ENCODE data around the gene IFNW1. TPM values are rescaled to one million over a fixed set of nuclear protein-coding genes. Genes with fewer than 3 reads are reported as not detected.
"Not testable (repeated sequence)": the region's sequence is repeated elsewhere in the genome, so short reads cannot be mapped to it uniquely, and the experiment has no call there.

Gene IFNW1
- total and polyA plus RNA-seq, 3 experiments from 2014 or later = 0.14 TPM; not detected in 2

DNA sequence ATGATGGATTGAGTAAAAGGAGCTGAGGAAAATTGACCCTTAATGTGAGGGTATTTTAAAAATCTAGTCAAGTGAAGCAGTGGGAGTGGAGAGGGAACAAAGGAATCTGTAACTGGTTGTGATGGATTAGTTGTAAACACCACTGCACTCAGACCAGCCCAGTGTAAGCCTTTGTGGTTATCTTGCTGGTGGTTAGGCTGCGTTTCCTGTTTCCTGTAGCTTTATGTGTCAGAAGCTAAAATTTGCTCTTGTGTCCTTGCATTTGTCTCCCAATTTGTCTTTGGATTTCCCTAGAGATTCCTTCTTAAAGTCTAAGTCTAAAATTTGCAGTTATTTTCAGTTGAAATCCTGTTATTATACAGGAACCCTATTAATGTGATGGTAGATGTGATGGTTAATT, 18.5 kb upstream of the IFNW1 start:
- H3K4me1 Mint-ChIP-seq = peaks cover 51 to 62% (median 53%) of the 10 kb centered on the region in 3 donors
- Histone ChIP-seq H3K4me3 (ENCODE audit: low read length) (no peak overlapping the region), H3K27ac (ENCODE audit: low read depth, low read length) (no peak overlapping the region), H3K4me1 (ENCODE audit: insufficient read depth, low read length) (peaks cover 19% of the 10 kb centered on the region), H3K27me3 (ENCODE audit: insufficient read depth, low read length, poor library complexity, severe bottlenecking) (no peaks in the 10 kb centered on the region), H3K9me3 (ENCODE audit: low read length) (no peaks in the 10 kb centered on the region), H3K36me3 (ENCODE audit: insufficient read depth, low read length) (no peaks in the 10 kb centered on the region)
- DNase-seq = peak in 4 of 5 donors; percentile 5 to 54 (median 33)
- ChIA-PET POLR2A (interaction anchor here (0.7 kb wide), 1 partner anchor 458 kb away, joined by 3 read pairs; no protein-coding TSS in a partner anchor), CTCF (interaction anchor here (0.7 to 1.6 kb wide), 4 partner anchors 23 to 538 kb away, joined by 3 to 11 read pairs (median 3); partner anchors contain the start of gene MLLT3)
- peak overlapping the region; percentile 21 to 83 (median 73) for H3K4me3 Mint-ChIP-seq
- H3K27ac Mint-ChIP-seq = peak overlapping the region in 4 of 8 donors; percentile 24 to 67 (median 60)
- peaks cover 0 to 26% (median 6%) of the 10 kb centered on the region in 3 donors for H3K36me3 Mint-ChIP-seq
- H3K27me3 Mint-ChIP-seq = no peaks in the 10 kb centered on the region
- H3K9me3 Mint-ChIP-seq = peaks cover 5 to 7% (median 7%) of the 10 kb centered on the region in 5 donors

DNA sequence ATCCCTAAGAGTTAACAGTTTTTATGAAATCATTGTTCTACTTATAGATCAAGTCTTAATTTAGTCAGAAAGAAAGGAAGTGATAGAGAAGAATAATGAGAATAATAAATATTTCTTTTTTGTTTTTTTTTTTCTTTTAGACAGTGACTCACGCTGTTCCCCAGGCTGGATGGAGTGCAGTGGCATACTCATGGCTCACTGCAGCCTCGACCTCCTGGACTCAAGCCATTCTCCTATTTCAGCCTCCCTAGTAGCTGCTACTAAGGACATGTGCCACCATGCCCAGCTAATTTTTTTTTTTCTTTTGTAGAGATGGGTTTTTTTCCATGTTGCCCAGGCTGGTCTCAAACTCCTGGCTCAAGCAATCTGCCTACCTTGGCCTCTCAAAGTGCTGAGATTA, 13.9 kb upstream of the IFNW1 start:
- H3K27me3 Mint-ChIP-seq = peaks cover 0 to 1% of the 10 kb centered on the region in 2 donors
- no peaks in the 10 kb centered on the region for H3K36me3 ChIP-seq (ENCODE audit: insufficient read depth, low read length)
- peaks cover 24 to 34% (median 25%) of the 10 kb centered on the region in 3 donors for H3K4me1 Mint-ChIP-seq
- H3K27ac Mint-ChIP-seq = no peak overlapping the region
- POLR2A ChIA-PET = no interaction called here
- no peak overlapping the region for H3K4me3 Mint-ChIP-seq
- no peak overlapping the region for H3K4me3 ChIP-seq (ENCODE audit: low read length)
- H3K9me3 Mint-ChIP-seq = peaks cover 5 to 7% (median 7%) of the 10 kb centered on the region in 5 donors
- no peaks in the 10 kb centered on the region for H3K27me3 ChIP-seq (ENCODE audit: insufficient read depth, low read length, poor library complexity, severe bottlenecking)
- H3K9me3 ChIP-seq (ENCODE audit: low read length) = no peaks in the 10 kb centered on the region
- H3K36me3 Mint-ChIP-seq = peaks cover 0 to 17% (median 0%) of the 10 kb centered on the region in 3 donors
- no peak overlapping the region for H3K27ac ChIP-seq (ENCODE audit: low read depth, low read length)
- DNase-seq = no peak
- H3K4me1 ChIP-seq (ENCODE audit: insufficient read depth, low read length) = peaks cover 12% of the 10 kb centered on the region
- CTCF ChIA-PET = no interaction called here

DNA sequence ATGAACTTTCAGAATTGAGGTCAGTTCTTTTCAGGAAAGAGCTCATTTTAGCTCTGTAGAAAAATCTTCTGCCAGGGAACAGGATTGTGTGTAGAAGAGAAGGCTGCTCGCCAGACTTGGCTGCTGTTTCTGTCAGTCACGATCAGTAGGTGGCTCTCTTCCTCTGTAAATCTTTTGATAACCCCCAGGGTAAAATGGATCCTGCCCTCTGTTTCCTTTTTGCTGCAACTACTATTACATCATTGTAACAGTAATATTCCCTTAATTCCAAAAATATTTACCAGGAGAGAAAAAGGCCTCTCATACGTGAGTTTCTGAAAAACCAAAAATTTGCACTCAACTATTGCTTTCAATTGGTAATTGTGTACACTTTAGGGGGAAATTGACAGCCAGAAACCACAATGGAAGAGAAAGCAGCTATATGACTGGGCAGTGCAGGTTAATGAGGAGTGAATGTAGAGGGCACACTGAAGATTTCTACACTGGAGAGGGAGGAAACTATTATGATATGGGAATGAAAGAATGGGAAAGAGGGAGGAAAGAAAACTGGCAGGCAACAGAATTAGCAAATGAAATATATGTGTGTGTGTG, 12.5 kb upstream of the IFNW1 start:
- Histone ChIP-seq H3K9me3 (ENCODE audit: low read length) (no peaks in the 10 kb centered on the region), H3K4me1 (ENCODE audit: insufficient read depth, low read length) (peaks cover 3% of the 10 kb centered on the region), H3K4me3 (ENCODE audit: low read length) (no peak overlapping the region), H3K27ac (ENCODE audit: low read depth, low read length) (no peak overlapping the region), H3K36me3 (ENCODE audit: insufficient read depth, low read length) (no peaks in the 10 kb centered on the region), H3K27me3 (ENCODE audit: insufficient read depth, low read length, poor library complexity, severe bottlenecking) (no peaks in the 10 kb centered on the region)
- Mint-ChIP-seq H3K9me3 (peaks cover 5 to 8% (median 7%) of the 10 kb centered on the region in 5 donors), H3K27ac (peak overlapping the region in 1 of 8 donors; percentile 45), H3K4me1 (peaks cover 12 to 20% (median 15%) of the 10 kb centered on the region in 3 donors), H3K4me3 (no peak overlapping the region), H3K36me3 (peaks cover 0 to 23% (median 0%) of the 10 kb centered on the region in 3 donors), H3K27me3 (peaks cover 0 to 1% of the 10 kb centered on the region in 2 donors)
- ChIA-PET POLR2A (no interaction called here), CTCF (interaction anchor here (1.0 to 1.6 kb wide), 10 partner anchors 9 to 244 kb away, joined by 3 to 10 read pairs (median 4); no protein-coding TSS in a partner anchor)
- peak in 2 of 5 donors; percentile 2 to 4 for DNase-seq

DNA sequence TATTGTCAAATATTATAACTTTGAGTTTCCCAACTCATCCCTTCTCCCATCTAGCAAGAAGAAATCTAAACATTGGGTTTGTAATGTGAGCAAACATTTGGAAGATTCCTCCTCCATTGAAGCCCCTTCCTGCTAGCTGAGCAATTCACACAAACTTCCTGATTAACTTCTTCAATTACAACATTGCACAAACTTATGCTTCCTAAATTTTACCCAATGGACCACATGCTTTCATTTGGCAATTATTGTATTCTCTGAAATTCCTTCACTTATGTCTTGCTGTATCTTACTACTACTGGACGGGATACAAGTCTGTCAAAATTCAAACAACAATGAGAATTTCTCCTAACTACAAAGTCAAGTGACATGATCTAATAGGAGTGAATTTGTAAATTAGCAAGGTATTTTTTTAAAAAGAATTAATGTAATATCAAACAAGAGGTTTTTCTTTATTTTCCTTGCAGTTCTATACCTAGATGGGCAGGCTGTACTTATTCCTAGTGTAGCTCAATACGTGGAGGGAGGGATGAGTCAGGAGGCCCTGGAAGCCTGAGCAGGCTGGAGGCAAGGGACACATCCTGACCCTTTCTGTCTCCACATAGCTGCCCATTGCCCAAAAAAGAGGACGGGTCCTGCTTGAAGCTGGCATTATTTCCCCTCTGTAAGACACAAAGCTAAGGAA, 11.8 kb upstream of the IFNW1 start:
- Histone ChIP-seq H3K27ac (ENCODE audit: low read depth, low read length) (no peak overlapping the region), H3K27me3 (ENCODE audit: insufficient read depth, low read length, poor library complexity, severe bottlenecking) (no peaks in the 10 kb centered on the region), H3K4me3 (ENCODE audit: low read length) (no peak overlapping the region), H3K9me3 (ENCODE audit: low read length) (no peaks in the 10 kb centered on the region), H3K4me1 (ENCODE audit: insufficient read depth, low read length) (no peaks in the 10 kb centered on the region), H3K36me3 (ENCODE audit: insufficient read depth, low read length) (no peaks in the 10 kb centered on the region)
- DNase-seq = no peak
- CTCF ChIA-PET = interaction anchor here (1.0 to 1.6 kb wide), 10 partner anchors 8 to 244 kb away, joined by 3 to 10 read pairs (median 4); no protein-coding TSS in a partner anchor
- H3K4me3 Mint-ChIP-seq = no peak overlapping the region
- POLR2A ChIA-PET = no interaction called here
- peaks cover 7 to 16% (median 11%) of the 10 kb centered on the region in 3 donors for H3K4me1 Mint-ChIP-seq
- H3K36me3 Mint-ChIP-seq = peaks cover under 1 to 26% (median under 1%) of the 10 kb centered on the region in 3 donors
- H3K27ac Mint-ChIP-seq = no peak overlapping the region
- H3K27me3 Mint-ChIP-seq = peaks cover 0 to 1% of the 10 kb centered on the region in 2 donors
- H3K9me3 Mint-ChIP-seq = peaks cover 7 to 13% (median 12%) of the 10 kb centered on the region in 5 donors

DNA sequence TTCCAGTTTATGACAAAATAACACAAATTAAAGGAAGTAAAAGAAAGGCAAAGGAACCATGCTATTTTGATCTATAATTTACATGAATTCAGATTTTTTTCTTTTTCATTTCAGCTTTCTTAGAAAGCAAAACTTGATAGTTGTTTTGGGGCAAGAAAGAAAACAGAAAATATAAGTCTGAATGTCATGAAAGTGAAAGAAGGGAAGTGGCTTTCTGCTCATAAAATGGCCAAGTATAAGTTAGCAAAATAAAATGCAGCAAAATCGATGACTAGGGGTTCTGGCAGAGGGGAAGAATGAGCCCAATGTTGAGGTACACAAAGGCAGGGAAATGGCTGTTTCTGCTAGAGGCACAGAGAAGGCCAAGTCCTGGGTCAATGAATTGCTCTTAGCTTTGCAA, 3.0 kb upstream of the IFNW1 start:
- peaks cover 9 to 25% (median 15%) of the 10 kb centered on the region in 5 donors for H3K9me3 Mint-ChIP-seq
- H3K36me3 Mint-ChIP-seq = peaks cover 3 to 22% (median 4%) of the 10 kb centered on the region in 3 donors
- peak overlapping the region in 7 of 8 donors; percentile 8 to 81 (median 19) for H3K27ac Mint-ChIP-seq
- DNase-seq = no peak
- no peaks in the 10 kb centered on the region for H3K27me3 ChIP-seq (ENCODE audit: insufficient read depth, low read length, poor library complexity, severe bottlenecking)
- H3K27me3 Mint-ChIP-seq = peaks cover 0 to 1% of the 10 kb centered on the region in 2 donors
- ChIA-PET CTCF (interaction anchor here (1.5 kb wide), 1 partner anchor 9 kb away, joined by 6 read pairs; no protein-coding TSS in a partner anchor), POLR2A (no interaction called here)
- H3K4me3 Mint-ChIP-seq = peak overlapping the region in 5 of 7 donors; percentile 1 to 69 (median 16)
- no peak overlapping the region for H3K4me3 ChIP-seq (ENCODE audit: low read length)
- no peaks in the 10 kb centered on the region for H3K9me3 ChIP-seq (ENCODE audit: low read length)
- H3K27ac ChIP-seq (ENCODE audit: low read depth, low read length) = no peak overlapping the region
- H3K4me1 ChIP-seq (ENCODE audit: insufficient read depth, low read length) = peaks cover 12% of the 10 kb centered on the region
- no peaks in the 10 kb centered on the region for H3K36me3 ChIP-seq (ENCODE audit: insufficient read depth, low read length)
- peaks cover 24 to 34% (median 26%) of the 10 kb centered on the region in 3 donors for H3K4me1 Mint-ChIP-seq

DNA sequence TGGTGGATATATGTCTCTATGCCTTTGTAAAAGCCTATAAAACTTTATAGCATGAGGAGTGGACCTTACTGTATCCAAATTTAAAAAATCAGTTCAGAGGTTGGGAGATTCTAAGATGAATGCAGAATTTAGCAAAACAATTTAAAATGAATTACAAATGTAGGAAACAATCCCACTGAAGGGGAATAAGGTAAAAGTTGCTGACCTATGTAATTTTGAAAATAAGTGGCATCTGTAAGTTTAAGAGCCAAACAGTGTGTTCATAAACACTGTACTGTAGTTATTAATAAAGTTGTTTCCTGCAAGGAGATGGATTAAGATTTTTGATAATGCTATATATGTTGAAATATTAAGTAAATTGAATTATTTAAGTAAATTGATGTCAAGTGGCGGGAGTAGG, 4.6 kb downstream of the IFNW1 start:
- Mint-ChIP-seq H3K9me3 (no peaks in the 10 kb centered on the region), H3K27ac (no peak overlapping the region), H3K36me3 (no peaks in the 10 kb centered on the region), H3K27me3 (peaks cover 0 to 6% of the 10 kb centered on the region in 2 donors), H3K4me3 (no peak overlapping the region), H3K4me1 (peaks cover 10 to 14% (median 11%) of the 10 kb centered on the region in 3 donors)
- Histone ChIP-seq H3K9me3 (ENCODE audit: low read length) (no peaks in the 10 kb centered on the region), H3K36me3 (ENCODE audit: insufficient read depth, low read length) (no peaks in the 10 kb centered on the region), H3K4me1 (ENCODE audit: insufficient read depth, low read length) (peaks cover 4% of the 10 kb centered on the region), H3K4me3 (ENCODE audit: low read length) (no peak overlapping the region), H3K27ac (ENCODE audit: low read depth, low read length) (no peak overlapping the region), H3K27me3 (ENCODE audit: insufficient read depth, low read length, poor library complexity, severe bottlenecking) (no peaks in the 10 kb centered on the region)
- ChIA-PET POLR2A (no interaction called here), CTCF (no interaction called here)
- DNase-seq = no peak

DNA sequence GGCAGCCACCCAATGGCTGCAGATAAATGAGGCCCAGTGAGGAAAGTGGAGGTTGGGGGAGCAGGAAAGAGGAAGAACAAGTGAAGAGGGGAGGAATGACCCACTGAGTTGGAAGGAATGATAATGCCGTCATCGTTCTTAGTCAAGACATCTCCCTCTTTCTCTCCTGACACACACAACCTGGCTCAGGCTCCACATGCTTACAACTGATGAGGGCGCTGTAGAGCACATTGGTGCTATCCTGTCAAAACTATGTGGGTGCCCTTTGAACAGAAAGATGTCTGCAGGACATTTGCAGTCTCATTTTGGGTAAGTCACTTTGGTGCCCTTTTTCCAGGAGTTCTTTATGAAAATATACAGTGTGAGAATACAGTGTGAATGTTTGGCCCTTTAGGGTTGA, 5.9 kb downstream of the IFNW1 start:
- Histone ChIP-seq H3K4me3 (ENCODE audit: low read length) (no peak overlapping the region), H3K4me1 (ENCODE audit: insufficient read depth, low read length) (no peaks in the 10 kb centered on the region), H3K9me3 (ENCODE audit: low read length) (no peaks in the 10 kb centered on the region), H3K27ac (ENCODE audit: low read depth, low read length) (no peak overlapping the region), H3K36me3 (ENCODE audit: insufficient read depth, low read length) (no peaks in the 10 kb centered on the region), H3K27me3 (ENCODE audit: insufficient read depth, low read length, poor library complexity, severe bottlenecking) (no peaks in the 10 kb centered on the region)
- no peak for DNase-seq
- H3K27ac Mint-ChIP-seq = no peak overlapping the region
- no peaks in the 10 kb centered on the region for H3K9me3 Mint-ChIP-seq
- no peaks in the 10 kb centered on the region for H3K36me3 Mint-ChIP-seq
- H3K27me3 Mint-ChIP-seq = peaks cover 0 to 4% of the 10 kb centered on the region in 2 donors
- CTCF ChIA-PET = no interaction called here
- no peak overlapping the region for H3K4me3 Mint-ChIP-seq
- POLR2A ChIA-PET = no interaction called here
- peaks cover under 1% of the 10 kb centered on the region in 3 donors for H3K4me1 Mint-ChIP-seq

DNA sequence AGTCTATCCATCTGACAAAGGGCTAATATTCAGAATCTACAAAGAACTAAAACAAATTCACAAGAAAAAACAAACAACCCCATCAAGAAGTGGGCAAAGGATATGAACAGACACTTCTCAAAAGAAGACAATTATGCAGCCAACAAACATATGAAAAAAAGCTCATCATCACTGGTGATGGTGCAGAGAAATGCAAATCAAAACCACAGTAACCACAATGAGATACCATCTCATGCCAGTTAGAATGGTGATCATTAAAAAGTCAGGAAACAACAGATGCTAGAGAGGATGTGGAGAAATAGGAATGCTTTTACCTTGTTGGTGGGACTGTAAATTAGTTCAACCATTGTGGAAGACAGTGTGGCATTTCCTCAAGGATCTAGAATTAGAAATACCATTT, 13.4 kb downstream of the IFNW1 start:
- H3K4me3 ChIP-seq (ENCODE audit: low read length); POLR2A ChIA-PET; H3K9me3 ChIP-seq (ENCODE audit: low read length); H3K27ac ChIP-seq (ENCODE audit: low read depth, low read length); H3K4me1 ChIP-seq (ENCODE audit: insufficient read depth, low read length); H3K36me3 ChIP-seq (ENCODE audit: insufficient read depth, low read length); H3K27ac Mint-ChIP-seq; CTCF ChIA-PET; H3K27me3 ChIP-seq (ENCODE audit: insufficient read depth, low read length, poor library complexity, severe bottlenecking); H3K9me3 Mint-ChIP-seq; H3K36me3 Mint-ChIP-seq; DNase-seq; H3K4me3 Mint-ChIP-seq: not testable (repeated sequence)
- Mint-ChIP-seq H3K4me1 (peaks cover 8 to 11% (median 9%) of the 10 kb centered on the region in 3 donors), H3K27me3 (peaks cover under 1 to 14% of the 10 kb centered on the region in 2 donors)

Measured in CD8-positive, alpha-beta memory T cell (primary cell).